ENCODE data around the gene CD34. TPM values are rescaled to one million over a fixed set of nuclear protein-coding genes. Genes with fewer than 3 reads are reported as not detected.

CD34 gene
- total RNA-seq, 3 donors from 2014 or later, result 15.7 to 80.6 (median 22.2) TPM

DNA sequence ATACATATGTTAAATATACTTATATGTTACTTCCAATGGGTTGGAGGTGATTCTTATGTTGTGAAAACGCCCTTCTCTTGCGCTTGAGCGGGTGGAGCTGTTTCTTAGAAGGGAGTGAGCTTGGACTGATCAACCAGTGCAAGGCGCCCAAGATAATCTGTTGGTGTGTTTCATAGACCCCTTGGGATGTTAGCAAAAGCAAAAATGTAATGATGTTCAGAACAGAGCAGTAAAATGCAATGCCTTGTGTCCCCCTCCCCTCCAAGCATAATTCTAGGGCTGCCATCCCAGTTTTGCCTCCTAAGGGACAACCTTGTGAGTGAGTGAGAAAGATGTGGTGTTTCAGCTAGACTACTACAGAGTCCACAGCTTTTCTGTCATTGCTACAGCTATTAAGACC lies 6.2 kb upstream of the CD34 start:
- intact Hi-C loops (cut with DNase I; ENCODE audit: low total_unique reads), result no loop called here
- H3K4me1 ChIP-seq, result no peaks in the 10 kb centered on the region
- TF ChIP-seq POLR2A (IDR thresholded peaks at IDR 0.05) (no peak), POLR2AphosphoS5 (IDR thresholded peaks at IDR 0.05) (no peak)
- TF ChIP-seq, protein P1, sequence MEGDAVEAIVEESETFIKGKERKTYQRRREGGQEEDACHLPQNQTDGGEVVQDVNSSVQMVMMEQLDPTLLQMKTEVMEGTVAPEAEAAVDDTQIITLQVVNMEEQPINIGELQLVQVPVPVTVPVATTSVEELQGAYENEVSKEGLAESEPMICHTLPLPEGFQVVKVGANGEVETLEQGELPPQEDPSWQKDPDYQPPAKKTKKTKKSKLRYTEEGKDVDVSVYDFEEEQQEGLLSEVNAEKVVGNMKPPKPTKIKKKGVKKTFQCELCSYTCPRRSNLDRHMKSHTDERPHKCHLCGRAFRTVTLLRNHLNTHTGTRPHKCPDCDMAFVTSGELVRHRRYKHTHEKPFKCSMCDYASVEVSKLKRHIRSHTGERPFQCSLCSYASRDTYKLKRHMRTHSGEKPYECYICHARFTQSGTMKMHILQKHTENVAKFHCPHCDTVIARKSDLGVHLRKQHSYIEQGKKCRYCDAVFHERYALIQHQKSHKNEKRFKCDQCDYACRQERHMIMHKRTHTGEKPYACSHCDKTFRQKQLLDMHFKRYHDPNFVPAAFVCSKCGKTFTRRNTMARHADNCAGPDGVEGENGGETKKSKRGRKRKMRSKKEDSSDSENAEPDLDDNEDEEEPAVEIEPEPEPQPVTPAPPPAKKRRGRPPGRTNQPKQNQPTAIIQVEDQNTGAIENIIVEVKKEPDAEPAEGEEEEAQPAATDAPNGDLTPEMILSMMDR (IDR thresholded peaks at IDR 0.05), result no peak
- H3K27me3 ChIP-seq, result no peaks in the 10 kb centered on the region
- no peak for DNase-seq (ENCODE audit: low spot score in 2 of 2)
- H3K9me3 ChIP-seq, result no peaks in the 10 kb centered on the region
- no peak overlapping the region for H3K4me3 ChIP-seq
- H3K36me3 ChIP-seq, result no peaks in the 10 kb centered on the region
- no peak overlapping the region for H3K27ac ChIP-seq

- Histone ChIP-seq H3K27ac (no peak overlapping the region), H3K4me1 (peaks cover 0 to 9% of the 10 kb centered on the region in 2 donors), H3K27me3 (peaks cover 3 to 5% of the 10 kb centered on the region in 2 donors), H3K4me3 (no peak overlapping the region), H3K9me3 (no peaks in the 10 kb centered on the region), H3K36me3 (no peaks in the 10 kb centered on the region)
- intact Hi-C loops (cut with DNase I; ENCODE audit: low total_unique reads), result no loop called here
- no peak for TF ChIP-seq POLR2AphosphoS5 (IDR thresholded peaks at IDR 0.05)
- TF ChIP-seq, protein P1 (IDR thresholded peaks at IDR 0.05), result no peak
- TF ChIP-seq POLR2A (IDR thresholded peaks at IDR 0.05), result no peak
- no peak for DNase-seq (ENCODE audit: low spot score in 2 of 2)
Measured at GRCh38 chr1:207913951-207914350, 3.0 kb upstream of the CD34 start.

- intact Hi-C loops (cut with DNase I; ENCODE audit: low total_unique reads), result no loop called here
- H3K4me1 ChIP-seq, result peaks cover 0 to 11% of the 10 kb centered on the region in 2 donors
- no peaks in the 10 kb centered on the region for H3K9me3 ChIP-seq
- peak overlapping the region in 1 of 3 donors; percentile 80 for H3K4me3 ChIP-seq
- peak overlapping the region in 1 of 2 donors; percentile 55 for H3K27ac ChIP-seq
- TF ChIP-seq POLR2AphosphoS5 (IDR thresholded peaks at IDR 0.05) (no peak), POLR2A (IDR thresholded peaks at IDR 0.05) (no peak)
- TF ChIP-seq, protein P1 (IDR thresholded peaks at IDR 0.05), result no peak
- H3K27me3 ChIP-seq, result peaks cover 3 to 5% of the 10 kb centered on the region in 2 donors
- no peak for DNase-seq (ENCODE audit: low spot score in 2 of 2)
- H3K36me3 ChIP-seq, result no peaks in the 10 kb centered on the region
Measured at GRCh38 chr1:207911856-207912760, 1.2 kb upstream of the CD34 start.

DNA sequence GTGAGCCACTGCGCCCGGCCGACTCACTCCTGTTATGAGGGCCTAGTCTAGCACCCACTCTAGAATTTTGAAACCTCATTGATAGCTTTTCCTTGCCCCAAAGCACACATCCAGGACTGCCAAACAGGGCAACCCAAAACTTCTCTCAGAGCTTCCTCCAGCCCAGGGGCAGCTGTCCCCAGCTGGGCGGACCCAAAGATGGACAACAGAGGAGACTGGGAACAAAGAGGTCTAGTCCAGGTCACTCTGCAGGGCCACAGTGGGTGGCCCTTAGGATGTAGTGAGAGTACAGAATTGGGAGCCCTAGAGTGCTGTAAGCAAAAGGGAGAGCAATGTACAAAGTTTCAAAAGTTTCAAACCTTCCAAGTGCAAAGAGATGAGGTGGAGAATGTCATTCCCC lies 1.2 kb downstream of the CD34 start:
- H3K4me1 ChIP-seq, result peaks cover 0 to 11% of the 10 kb centered on the region in 2 donors
- DNase-seq (ENCODE audit: low spot score in 2 of 2), result no peak
- H3K27me3 ChIP-seq, result peaks cover 3 to 5% of the 10 kb centered on the region in 2 donors
- H3K27ac ChIP-seq, result peak overlapping the region in 1 of 2 donors; percentile 92
- H3K9me3 ChIP-seq, result no peaks in the 10 kb centered on the region
- TF ChIP-seq, protein P1 (IDR thresholded peaks at IDR 0.05), result no peak
- no peak for TF ChIP-seq POLR2A (IDR thresholded peaks at IDR 0.05)
- no peak for TF ChIP-seq POLR2AphosphoS5 (IDR thresholded peaks at IDR 0.05)
- H3K36me3 ChIP-seq, result no peaks in the 10 kb centered on the region
- H3K4me3 ChIP-seq, result peak overlapping the region; percentile 53 to 83 (median 80)
- intact Hi-C loops (cut with DNase I; ENCODE audit: low total_unique reads), result no loop called here

DNA sequence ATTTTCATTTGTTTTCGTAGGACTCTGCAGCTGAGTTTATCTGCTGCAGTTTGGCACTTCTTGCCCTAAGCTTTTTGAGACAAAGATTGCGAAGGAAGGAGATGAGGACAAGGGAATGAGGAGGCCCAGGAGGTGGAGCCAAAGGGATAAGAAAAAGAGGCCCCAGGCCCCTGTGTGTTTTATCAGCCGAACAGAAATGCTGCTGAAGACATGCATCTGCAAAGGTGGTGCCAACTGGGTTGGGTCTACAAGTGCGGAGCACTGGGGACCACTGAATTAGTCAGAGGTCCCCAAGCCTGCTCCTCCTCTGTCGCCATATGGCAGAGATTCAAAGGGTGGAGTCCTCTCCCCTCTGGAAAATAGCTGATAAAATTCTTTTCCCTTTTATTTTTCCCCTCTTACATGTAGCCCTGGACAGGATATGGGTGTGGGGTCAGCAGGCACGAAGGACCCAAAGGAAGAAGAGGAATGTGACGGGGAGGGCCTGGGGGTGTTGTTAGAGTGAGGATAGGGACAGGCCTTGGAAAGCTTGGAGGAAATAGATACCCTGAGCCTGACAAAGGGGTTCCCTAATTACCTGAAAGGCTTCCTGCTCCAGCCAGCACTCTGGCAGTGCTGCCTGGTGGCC lies 2.7 kb downstream of the CD34 start:
- Histone ChIP-seq H3K9me3 (no peaks in the 10 kb centered on the region), H3K27ac (peak overlapping the region; percentile 63 to 92), H3K27me3 (peaks cover 3 to 5% of the 10 kb centered on the region in 2 donors), H3K4me1 (peaks cover 0 to 11% of the 10 kb centered on the region in 2 donors), H3K36me3 (no peaks in the 10 kb centered on the region), H3K4me3 (peak overlapping the region; percentile 49 to 80 (median 53))
- intact Hi-C loops (cut with DNase I; ENCODE audit: low total_unique reads), result no loop called here
- no peak for DNase-seq (ENCODE audit: low spot score in 2 of 2)
- TF ChIP-seq POLR2A (IDR thresholded peaks at IDR 0.05), result no peak
- TF ChIP-seq, protein P1 (IDR thresholded peaks at IDR 0.05), result no peak
- TF ChIP-seq POLR2AphosphoS5 (IDR thresholded peaks at IDR 0.05), result no peak
